DOHH2 (cell line): ENCODE results near the gene CCP110.

Experiments
- H3F3A ChIP-seq: fragments of 200-600 bp; sonication (generic), shearing (Covaris generic); 2 replicates; pipeline ENCODE4 v1.6.0; 2016; ENCODE audit warnings: antibody characterized with exemption, mild to moderate bottlenecking; ENCODE audit not compliant: control insufficient read depth, insufficient read depth
- H3K27ac ChIP-seq: fragments of 200-600 bp; sonication (generic); 2 replicates; pipeline ENCODE4 v1.5.1; 2014; ENCODE audit warnings: low read depth, mild to moderate bottlenecking, low read length, moderate library complexity
- H3K27me3 ChIP-seq: fragments of 200-600 bp; sonication (generic); 2 replicates; pipeline ENCODE4 v1.6.1; 2014; ENCODE audit warnings: mild to moderate bottlenecking, low read length, mixed read lengths; ENCODE audit not compliant: control insufficient read depth
- H3K36me3 ChIP-seq: fragments of 200-600 bp; sonication (generic); 2 replicates; pipeline ENCODE4 v1.6.1; 2014; ENCODE audit warnings: mild to moderate bottlenecking, low read length, moderate library complexity, mixed read lengths; ENCODE audit not compliant: control insufficient read depth
- H3K4me1 ChIP-seq: fragments of 200-600 bp; sonication (generic); 2 replicates; pipeline ENCODE4 v1.6.1; 2014; ENCODE audit warnings: mild to moderate bottlenecking, low read length, mixed read lengths; ENCODE audit not compliant: control insufficient read depth
- H3K4me2 ChIP-seq: fragments of 200-600 bp; sonication (generic); 2 replicates; pipeline ENCODE4 v1.6.0; 2014; ENCODE audit warnings: mild to moderate bottlenecking, low read length, moderate library complexity
- H3K4me3 ChIP-seq: fragments of 200-600 bp; sonication (generic); 2 replicates; pipeline ENCODE4 v1.5.1; 2014; ENCODE audit warnings: mild to moderate bottlenecking, low read length, mixed read lengths
- H3K79me2 ChIP-seq: fragments of 200-600 bp; sonication (generic); 2 replicates; pipeline ENCODE4 v1.6.1; 2014; ENCODE audit warnings: mild to moderate bottlenecking, low read length, mixed read lengths; ENCODE audit not compliant: control insufficient read depth
- H3K9me2 ChIP-seq: fragments of 200-600 bp; sonication (generic); replicated peaks from 2 replicates; pipeline ENCODE4 v1.6.1; 2014; ENCODE audit warnings: mild to moderate bottlenecking, low read length, mixed read lengths; ENCODE audit not compliant: control insufficient read depth
- H3K9me3 ChIP-seq: fragments of 200-600 bp; sonication (generic); 2 replicates; pipeline ENCODE4 v1.6.1; 2014; ENCODE audit warnings: antibody characterized with exemption, low read length, mixed read lengths; ENCODE audit not compliant: control insufficient read depth, insufficient read depth
- H4K20me1 ChIP-seq: fragments of 200-600 bp; sonication (generic); 2 replicates; pipeline ENCODE4 v1.6.0; 2014; ENCODE audit warnings: low read depth, mild to moderate bottlenecking, antibody characterized with exemption, low read length, moderate library complexity; ENCODE audit not compliant: control insufficient read depth, insufficient read depth
- EZH2phosphoT487 ChIP-seq: fragments of 200-600 bp; sonication (generic); IDR thresholded peaks from 2 replicates; pipeline ENCODE4 v1.6.1; 2017; ENCODE audit warnings: borderline replicate concordance, mild to moderate bottlenecking, antibody characterized with exemption, low read length, moderate library complexity, mixed read lengths
- TF ChIP-seq, protein P1 (sequence below): fragments of 200-600 bp; sonication (generic); IDR thresholded peaks from one replicate; pipeline ENCODE4 v1.5.1; 2014; ENCODE audit warnings: antibody characterized with exemption, mild to moderate bottlenecking, low read depth, low read length; ENCODE audit not compliant: poor library complexity, severe bottlenecking

CCP110 gene

DNA sequence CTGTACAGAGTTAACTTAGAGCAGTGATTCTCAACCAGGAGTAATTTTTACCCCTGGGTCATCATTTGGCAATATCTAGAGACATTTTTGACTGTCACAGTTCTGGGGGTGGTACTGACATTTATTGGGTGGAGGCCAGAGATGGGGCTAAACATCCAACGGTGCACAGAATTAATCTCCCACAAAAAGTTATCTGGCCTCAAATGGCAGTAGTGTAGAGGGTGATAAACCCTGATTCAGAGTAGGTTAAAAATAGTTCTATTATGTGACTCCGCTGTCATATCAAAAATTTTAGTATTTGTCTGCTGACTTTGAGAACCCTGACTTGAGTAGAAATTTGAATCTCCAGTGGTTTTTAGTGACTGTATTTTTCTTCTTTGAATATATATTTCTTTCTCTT, 50.9 kb downstream of the CCP110 start:
- Histone ChIP-seq H3K4me1 (no peaks in the 10 kb centered on the region), H4K20me1 (no peaks in the 10 kb centered on the region), H3K36me3 (no peaks in the 10 kb centered on the region; the same call in 1 of the 2 replicates), H3K9me2 (no peaks in the 10 kb centered on the region), H3K4me2 (no peak overlapping the region), H3K27me3 (no peaks in the 10 kb centered on the region), H3F3A (no peaks in the 10 kb centered on the region), H3K27ac (no peak overlapping the region), H3K79me2 (no peaks in the 10 kb centered on the region), H3K4me3 (no peak overlapping the region), H3K9me3 (no peaks in the 10 kb centered on the region)
- TF ChIP-seq, protein P1, sequence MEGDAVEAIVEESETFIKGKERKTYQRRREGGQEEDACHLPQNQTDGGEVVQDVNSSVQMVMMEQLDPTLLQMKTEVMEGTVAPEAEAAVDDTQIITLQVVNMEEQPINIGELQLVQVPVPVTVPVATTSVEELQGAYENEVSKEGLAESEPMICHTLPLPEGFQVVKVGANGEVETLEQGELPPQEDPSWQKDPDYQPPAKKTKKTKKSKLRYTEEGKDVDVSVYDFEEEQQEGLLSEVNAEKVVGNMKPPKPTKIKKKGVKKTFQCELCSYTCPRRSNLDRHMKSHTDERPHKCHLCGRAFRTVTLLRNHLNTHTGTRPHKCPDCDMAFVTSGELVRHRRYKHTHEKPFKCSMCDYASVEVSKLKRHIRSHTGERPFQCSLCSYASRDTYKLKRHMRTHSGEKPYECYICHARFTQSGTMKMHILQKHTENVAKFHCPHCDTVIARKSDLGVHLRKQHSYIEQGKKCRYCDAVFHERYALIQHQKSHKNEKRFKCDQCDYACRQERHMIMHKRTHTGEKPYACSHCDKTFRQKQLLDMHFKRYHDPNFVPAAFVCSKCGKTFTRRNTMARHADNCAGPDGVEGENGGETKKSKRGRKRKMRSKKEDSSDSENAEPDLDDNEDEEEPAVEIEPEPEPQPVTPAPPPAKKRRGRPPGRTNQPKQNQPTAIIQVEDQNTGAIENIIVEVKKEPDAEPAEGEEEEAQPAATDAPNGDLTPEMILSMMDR, result no peak
- no peak for TF ChIP-seq EZH2phosphoT487

- Histone ChIP-seq H3K27me3 (no peaks in the 10 kb centered on the region), H3F3A (no peaks in the 10 kb centered on the region), H3K79me2 (no peaks in the 10 kb centered on the region), H3K4me1 (no peaks in the 10 kb centered on the region), H3K27ac (no peak overlapping the region), H3K9me3 (no peaks in the 10 kb centered on the region), H4K20me1 (no peaks in the 10 kb centered on the region), H3K36me3 (peaks cover 8% of the 10 kb centered on the region), H3K4me3 (no peak overlapping the region), H3K9me2 (no peaks in the 10 kb centered on the region), H3K4me2 (no peak overlapping the region)
- no peak for TF ChIP-seq EZH2phosphoT487
- TF ChIP-seq, protein P1, result no peak
Measured at GRCh38 chr16:19578378-19578971, 54.7 kb downstream of the CCP110 start.

DNA sequence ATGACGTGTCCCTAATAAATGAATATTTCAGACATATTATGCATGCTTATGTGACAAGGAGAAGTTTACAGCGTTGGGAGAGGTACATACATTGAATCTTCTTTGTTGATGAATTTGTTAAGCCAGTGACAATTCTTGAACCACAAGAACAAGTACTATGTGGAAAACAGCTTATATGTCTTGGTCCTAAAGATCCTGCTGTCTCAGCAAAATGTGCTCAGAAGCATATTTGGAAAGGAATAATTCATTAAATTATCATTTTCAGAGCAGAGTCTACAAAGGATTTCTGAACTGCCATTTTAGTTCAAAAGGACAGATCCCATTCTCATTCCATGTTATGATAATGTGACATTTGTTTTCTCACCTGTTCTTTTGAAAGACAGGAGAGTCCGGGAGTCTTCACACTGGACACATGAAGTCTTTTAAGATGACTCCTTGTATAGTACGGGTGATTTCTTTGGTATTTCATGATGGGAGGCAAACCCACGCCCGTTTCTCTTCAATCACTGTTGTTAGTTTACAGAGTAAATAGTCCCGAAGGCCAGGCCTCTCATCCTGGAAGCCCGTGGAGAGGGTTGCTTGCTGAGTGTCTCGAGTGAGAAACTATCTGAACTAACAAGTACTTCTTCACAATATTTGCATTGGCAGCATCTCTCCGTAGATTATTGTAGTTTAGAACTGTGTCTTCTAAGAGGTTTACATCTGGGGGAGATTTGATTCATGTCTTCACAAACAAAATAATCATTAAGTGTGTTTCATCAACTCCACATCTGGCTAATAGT, 58.5 kb downstream of the CCP110 start:
- Histone ChIP-seq H3K36me3 (peaks cover 8% of the 10 kb centered on the region), H3K9me2 (no peaks in the 10 kb centered on the region), H3F3A (no peaks in the 10 kb centered on the region), H4K20me1 (no peaks in the 10 kb centered on the region), H3K4me1 (no peaks in the 10 kb centered on the region), H3K27ac (no peak overlapping the region), H3K4me2 (no peak overlapping the region), H3K27me3 (no peaks in the 10 kb centered on the region), H3K9me3 (no peaks in the 10 kb centered on the region), H3K4me3 (no peak overlapping the region), H3K79me2 (no peaks in the 10 kb centered on the region)
- TF ChIP-seq, protein P1, result no peak
- TF ChIP-seq EZH2phosphoT487, result no peak
